ENCODE results near the gene SLC38A1.
"Not testable (repeated sequence)": the region's sequence is repeated elsewhere in the genome, so short reads cannot be mapped to it uniquely, and the experiment has no call there.

The SLC38A1 gene

DNA sequence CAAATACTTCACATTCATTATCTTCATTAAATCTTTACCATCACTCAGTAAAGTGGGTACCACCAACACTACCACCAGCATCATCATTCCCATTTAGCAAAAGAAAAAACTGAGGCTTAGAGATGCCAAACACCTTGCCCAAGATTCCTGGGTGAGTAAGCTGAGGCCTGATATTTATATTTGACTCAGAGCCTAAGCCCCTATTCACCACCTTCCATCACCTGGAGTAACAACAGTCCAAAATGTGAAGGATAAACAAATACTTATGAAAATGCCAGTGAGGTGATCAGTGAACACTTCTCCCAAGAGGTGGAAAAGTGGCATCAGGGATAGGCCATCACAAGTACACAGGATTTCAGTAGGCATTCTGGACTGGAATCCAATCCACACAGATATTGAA lies 3.7 kb downstream of the SLC38A1 start:
- DNase-seq (ENCODE audit: low read depth in 2 of 2, low spot score in 1 of 2) = no peak

DNA sequence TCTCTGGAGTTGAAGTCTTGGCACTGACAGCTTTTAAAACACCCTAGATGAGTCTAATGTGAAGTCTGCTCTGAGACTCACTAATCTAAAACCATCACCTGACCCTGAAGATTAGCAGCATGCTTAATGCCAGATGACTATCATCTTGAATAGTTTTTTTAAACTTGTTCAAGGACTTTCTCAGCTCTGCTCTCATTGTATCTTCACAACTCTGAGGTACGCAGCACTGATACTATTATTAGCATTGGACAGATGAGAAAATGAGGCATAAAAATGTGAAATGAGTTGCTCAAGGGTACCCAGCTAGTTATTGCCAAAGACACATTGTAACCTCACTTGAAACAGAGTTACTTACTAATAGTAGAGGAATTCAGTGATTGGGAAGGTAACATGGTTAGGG lies 4.8 kb downstream of the SLC38A1 start:
- no peak for DNase-seq (ENCODE audit: low read depth in 2 of 2, low spot score in 1 of 2)

DNA sequence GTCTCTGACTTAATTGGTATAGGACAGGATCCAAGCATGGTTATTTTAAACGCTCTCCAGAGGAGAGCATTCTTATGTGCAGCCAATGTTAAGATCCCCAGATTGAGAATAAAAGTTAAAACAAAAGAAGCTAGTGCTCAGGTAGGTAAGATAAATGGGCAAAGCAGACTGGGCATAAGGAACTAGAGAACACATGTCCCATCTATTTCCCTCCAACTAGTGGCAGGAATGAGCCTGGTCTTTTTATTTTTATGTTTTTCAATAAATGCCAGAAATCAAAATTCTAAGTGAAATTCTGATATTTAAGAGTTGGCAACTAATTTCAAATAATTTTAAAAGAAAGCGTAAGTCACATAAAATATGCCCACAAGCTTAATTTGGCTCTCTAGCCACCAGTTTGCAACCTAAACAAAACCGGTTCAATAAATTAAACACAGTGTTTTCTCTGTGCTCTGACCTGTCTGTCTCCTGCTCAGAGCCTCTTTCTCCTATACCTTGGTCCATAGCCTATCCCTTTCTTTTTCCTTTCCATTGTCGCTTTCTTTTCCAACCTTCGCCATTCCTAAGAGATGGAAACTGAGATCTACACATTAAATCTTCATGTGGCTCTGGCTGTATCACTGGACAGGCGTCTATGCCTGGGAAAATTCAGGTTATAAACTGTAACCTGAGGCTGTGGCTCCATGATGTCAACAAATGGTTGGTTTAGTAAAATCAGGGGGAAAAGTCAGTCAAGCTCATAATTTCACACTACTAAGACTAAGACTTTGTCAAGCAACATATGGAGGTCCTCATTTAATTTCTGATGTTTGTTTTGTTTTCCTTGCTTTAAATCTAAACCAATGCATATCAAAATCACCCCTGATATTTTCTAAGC lies 5.5 kb downstream of the SLC38A1 start:
- no peak for DNase-seq (ENCODE audit: low read depth in 2 of 2, low spot score in 1 of 2)

DNA sequence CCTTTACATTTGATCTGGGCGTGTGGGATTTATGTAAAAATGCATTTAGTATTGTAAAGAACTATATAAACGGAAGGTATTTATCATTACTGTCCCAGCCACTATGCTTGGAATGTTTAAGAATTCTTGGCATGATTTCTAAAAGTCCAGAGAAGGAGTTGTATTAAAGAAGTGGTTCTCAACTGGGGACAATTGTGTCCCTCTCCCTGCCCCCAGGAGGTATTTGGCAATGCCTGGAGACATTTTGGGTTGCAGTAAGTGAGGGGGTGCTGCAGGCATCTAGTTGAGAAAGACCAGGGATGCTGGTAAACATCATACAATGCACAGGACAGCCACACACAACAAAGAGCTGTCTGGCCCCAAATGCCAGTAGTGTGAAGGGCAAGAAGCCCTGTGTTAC lies 7.2 kb downstream of the SLC38A1 start:
- DNase-seq (ENCODE audit: low read depth in 2 of 2, low spot score in 1 of 2) = no peak

DNA sequence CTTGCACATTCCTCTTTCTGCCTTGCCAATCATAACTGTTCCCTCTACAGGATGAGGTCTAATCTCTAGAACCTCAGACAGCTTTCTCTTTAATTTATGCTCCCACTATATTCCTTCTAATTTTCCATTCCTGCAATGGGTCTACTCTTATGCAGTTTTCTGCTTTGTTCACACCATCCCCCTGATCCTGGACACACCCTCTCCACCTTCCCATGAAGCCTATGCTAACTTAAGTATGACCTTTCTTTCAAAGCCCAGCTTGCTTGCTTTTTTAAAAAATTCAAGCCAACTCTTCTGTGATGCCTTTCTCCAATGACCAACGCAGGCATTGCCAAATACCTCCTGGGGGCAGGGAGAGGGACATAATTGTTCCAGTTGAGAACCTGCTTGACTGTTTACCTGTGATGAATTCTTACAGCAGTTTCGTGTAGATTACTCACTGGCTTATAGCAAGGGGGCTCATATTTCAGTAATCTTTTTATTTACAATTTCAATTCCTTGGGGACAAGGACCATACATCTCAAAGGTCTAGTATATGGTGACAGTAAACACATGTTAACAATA lies 7.8 kb downstream of the SLC38A1 start:
- DNase-seq (ENCODE audit: low read depth in 2 of 2, low spot score in 1 of 2) = no peak

DNA sequence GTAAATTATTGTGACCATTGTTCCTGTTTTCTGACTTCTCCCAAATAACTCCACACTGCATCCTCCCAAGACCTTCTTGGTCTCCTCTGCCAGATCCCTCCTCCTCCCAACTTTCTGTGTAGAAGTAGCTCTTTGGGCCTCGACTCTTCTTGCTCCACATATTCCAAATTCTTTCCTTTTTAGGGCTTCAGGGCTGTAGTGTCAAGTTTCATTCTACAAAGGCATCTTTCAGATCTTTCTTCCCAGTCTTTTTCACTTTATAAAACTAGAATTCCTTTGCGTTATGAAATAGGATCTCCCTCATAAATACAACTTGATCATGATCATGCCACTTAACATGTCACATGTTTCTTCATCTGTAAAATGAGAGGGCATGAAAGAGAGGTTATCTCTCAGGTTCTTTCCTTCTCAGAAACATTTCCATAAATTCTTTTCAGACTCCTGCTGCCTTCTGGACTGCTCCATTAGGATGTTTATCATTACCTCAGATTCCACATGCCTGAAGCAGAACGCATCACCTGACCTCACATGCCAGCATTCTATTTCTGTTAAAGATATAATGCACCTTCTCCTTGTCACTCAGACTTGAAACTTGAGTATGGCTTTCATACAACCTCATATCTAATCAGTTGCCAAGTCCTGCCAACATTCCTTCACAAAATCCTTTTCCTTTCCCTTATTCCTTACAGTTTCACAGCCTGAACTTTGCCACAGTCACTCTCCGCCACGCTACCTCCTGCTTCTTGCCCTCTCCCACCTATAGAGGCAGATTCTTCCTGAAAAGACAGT lies 8.5 kb downstream of the SLC38A1 start:
- no peak for DNase-seq (ENCODE audit: low read depth in 2 of 2, low spot score in 1 of 2)

DNA sequence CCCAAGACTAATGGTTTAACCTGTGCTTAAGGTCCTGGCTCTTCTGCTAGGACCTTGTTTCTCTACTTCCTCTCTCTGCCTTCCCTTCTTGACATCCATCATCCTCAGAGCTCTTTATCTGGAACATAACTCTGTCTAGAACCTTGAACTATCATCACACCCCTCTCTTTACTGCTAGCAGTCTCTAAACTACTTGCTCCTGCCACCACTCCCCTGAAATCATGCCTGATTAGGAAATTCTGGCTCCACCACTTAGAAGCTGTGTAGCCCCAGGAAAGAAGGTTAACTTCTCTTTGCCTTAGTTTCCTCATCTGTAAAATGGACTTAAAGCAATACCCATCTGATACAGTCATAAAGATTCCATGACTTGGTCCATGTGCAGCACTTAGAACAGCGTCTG lies 9.1 kb downstream of the SLC38A1 start:
- DNase-seq (ENCODE audit: low read depth in 2 of 2, low spot score in 1 of 2) = no peak

DNA sequence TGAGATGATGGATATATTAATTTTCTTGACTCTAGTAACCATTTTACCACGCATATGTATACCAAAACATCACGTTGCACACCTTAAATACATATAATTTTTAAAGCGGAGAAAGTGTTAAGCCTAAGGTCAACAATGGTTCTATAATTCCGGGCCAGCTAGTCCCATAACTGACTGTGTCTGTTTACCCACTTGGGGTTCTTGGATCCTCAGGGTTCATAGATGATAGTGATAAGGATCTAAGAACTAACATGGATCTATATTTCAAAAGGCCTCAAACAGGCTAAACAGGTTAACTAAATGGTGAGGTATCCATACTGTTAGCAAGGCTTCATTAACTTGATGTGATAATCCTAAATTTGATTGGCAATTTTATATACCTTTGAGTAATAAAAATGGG lies 9.8 kb downstream of the SLC38A1 start:
- no peak for DNase-seq (ENCODE audit: low read depth in 2 of 2, low spot score in 1 of 2)

DNA sequence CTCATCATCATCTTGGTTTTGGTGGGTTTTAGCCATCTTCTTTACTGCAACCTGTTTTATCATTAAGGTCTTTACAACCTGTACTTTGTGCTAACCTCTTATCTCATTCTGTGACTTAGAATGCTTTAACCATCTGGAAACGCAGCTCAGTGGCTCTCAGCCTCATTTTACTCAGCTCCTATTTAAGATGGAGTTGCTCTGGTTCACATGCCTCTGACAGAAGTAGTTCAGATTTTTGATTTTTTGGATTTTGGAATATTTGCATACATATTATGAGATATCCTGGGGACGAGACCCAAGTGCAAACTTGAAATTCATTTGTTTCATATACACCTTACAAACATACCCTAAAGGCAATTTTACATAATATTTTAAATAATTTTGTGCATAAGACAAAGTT lies 10.7 kb downstream of the SLC38A1 start:
- no peak for DNase-seq (ENCODE audit: low read depth in 2 of 2, low spot score in 1 of 2)

DNA sequence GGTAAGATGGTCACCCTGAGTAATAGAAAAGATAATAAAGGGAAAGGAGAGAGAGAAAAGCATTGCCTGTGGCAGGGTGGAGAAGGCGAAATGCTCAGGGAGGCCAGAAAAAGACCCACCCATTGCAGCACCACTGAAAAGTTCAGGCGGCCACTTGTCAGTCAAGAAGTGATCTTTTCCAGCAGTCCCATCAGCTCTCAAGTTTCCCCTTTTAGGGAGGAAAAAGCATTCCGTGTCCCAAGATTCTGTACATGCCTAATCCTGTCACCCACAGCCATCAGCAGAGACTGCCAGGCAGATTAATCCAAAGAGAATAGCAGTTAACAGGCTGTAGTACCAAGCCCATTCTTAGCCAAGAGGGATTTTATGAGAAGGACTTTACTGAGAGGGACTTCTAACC lies 11.9 kb downstream of the SLC38A1 start:
- no peak for DNase-seq (ENCODE audit: low read depth in 2 of 2, low spot score in 1 of 2)

DNA sequence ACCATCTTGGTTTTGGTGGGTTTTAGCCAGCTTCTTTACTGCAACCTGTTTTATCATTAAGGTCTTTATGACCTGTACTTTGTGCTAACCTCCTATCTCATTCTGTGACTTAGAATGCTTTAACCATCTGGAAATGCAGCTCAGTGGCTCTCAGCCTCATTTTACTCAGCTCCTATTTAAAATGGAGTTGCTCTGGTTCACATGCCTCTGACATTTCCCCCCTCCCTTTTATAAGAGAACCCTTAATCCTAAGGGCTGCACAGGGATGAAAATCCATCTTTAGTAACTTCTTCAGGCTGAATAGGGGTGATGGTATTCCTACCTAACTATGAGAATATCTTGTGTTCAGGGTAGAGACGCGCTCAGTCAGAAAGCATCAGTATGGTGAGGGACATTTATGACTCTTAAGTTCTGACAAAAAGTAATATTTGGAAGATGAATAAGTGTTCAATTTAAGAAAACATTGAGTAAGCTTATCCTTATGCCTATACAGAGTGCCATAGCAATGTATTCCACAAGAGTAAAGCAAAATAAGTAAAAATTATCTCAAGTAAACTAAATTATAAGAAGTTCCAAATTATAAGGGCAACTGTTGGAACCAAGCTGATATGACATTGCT lies 15.2 kb downstream of the SLC38A1 start:
- DNase-seq (ENCODE audit: low read depth in 2 of 2, low spot score in 1 of 2) = no peak

DNA sequence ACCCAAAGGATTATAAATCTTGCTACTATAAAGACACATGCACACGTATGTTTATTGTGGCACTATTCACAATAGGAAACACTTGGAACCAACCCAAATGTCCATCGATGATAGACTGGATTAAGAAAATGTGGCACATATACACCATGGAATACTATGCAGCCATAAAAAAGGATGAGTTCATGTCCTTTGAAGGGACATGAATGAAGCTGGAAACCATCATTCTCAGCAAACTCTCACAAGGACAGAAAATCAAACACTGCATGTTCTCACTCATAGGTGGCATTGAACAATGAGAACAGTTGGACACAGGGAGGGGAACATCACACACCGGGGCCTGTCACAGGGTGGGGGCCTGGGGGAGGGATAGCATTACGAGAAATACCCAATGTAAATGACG lies 16.8 kb downstream of the SLC38A1 start:
- not testable (repeated sequence) for DNase-seq (ENCODE audit: low read depth in 2 of 2, low spot score in 1 of 2)

DNA sequence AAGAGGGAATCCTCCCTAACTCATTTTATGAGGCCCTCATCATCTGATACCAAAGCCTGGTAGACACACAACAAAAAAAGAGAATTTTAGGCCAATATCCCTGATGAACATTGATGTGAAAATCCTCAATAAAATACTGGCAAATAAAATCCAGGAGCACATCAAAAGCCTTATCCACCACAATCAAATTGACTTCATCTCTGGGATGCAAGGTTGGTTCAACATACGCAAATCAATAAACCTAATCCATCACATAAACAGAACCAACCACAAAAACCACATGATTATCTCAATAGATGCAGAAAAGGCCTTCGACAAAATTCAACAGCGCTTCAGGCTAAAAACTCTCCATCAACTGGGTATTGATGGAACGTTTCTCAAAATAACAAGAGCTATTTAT lies 18.9 kb downstream of the SLC38A1 start:
- DNase-seq (ENCODE audit: low read depth in 2 of 2, low spot score in 1 of 2) = not testable (repeated sequence)

DNA sequence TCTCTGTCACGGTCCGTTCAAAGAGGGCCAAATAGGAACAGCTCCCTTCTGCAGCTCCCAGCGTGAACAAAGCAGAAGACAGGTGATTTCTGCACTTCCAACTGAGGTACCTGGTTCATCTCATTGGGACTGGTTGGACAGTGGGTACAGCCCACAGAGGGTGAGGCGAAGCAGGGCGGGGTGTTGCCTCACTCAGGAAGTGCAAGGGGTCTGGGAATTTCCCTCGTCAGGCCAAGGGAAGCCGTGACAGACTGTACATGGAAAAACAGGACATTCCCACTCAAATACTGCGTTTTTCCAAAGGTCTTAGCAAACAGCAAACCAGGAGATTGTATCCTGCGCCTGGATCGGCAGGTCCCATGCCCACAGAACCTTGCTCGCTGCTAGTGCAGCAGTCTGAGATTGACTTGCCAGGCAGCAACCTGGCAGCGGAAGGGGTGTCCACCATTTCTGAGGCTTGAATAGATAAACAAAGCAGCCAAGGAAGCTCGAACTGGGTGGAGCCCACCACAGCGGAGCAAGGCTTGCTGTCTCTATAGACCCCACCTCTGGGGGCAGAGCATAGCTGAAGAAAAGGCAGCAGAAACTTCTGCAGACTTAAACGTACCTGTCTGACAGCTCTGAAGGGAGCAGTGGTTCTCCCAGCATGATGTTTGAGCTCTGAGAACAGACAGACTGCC lies 22.7 kb downstream of the SLC38A1 start:
- DNase-seq (ENCODE audit: low read depth in 2 of 2, low spot score in 1 of 2) = no peak

DNA sequence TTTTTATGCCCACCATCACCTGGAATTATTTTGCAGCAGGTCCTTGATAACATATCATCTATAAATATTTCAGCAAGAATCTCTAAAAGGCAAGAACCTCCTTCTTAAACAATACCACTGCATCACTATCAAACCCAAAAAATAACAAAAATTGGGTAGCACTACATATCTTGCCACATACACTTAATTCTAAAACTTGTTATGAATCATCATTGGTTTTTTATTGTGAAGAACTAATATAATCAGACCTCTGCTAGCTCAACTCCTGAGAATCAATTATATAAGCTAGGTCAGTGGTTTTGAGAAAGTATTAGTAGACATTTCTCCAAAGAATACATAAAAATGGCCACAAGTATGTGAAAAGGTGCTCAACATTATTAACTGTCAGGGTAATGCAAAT lies 23.8 kb downstream of the SLC38A1 start:
- no peak for DNase-seq (ENCODE audit: low read depth in 2 of 2, low spot score in 1 of 2)

DNA sequence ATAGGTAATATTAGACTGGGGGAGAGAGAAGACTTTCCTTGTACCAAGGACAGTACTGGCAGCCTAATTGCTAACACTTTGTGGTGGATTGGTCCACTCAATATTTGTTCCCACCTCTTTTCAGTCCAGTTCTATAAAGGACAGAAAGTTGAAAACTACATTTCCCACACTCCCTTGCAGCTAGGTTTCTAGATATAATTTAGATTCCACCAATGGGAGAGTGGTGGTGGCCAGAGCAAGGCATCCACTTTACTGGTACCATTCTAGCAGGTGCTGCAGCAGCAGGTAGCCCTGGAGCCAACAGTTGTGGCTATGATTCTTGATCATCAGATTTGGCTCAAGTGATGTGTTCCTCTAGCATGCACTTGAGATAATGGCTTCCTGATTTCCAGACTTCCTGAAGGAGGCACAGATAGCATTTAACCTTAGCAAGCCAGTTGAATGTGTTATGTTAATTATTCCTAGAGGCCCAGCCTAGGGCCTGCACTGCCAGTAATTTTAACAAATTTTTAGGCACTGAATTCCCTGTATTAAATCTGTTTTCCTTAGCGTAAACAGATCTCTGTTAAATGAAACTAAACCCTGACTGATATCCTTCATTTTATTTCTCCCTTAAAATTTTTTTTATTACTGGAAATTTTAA lies 24.4 kb downstream of the SLC38A1 start:
- no peak for DNase-seq (ENCODE audit: low read depth in 2 of 2, low spot score in 1 of 2)

DNA sequence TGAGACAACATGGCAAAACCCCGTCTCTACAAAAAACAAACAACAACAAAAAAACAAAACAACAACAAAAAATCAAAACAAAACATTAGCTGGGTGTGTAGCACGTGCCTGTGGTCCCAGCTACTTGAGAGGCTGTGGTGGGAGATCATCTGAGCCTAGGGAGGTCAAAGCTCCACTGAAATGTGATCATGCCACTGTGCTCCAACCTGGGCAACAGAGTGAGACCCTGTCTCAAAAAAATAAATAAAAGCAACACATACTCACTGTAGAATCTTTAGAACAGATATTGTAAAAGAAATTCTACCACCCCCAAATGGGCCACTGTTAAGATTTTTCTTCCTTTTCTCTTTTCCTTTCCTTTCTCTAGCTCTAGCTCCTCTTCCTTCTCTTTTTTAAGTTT lies 26.3 kb downstream of the SLC38A1 start:
- DNase-seq (ENCODE audit: low read depth in 2 of 2, low spot score in 1 of 2) = no peak

DNA sequence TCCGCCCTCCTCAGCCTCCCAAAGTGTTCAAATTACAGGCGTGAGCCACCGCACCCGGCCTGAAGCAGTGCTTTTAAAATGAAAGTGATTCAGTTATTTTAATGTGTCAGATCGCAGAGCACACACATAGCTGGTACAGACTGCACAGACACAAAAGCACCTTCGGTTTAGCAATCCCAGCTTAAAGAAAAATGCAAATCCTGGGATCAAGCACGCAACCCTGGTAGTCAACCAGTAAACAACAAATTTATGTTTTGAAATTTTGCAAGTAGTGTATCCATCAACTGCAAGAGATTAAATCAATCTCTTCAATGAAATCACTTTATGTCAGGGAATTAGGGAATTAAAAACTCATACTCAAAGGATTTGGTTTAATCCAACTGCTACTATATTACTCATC lies 28.4 kb downstream of the SLC38A1 start:
- DNase-seq (ENCODE audit: low read depth in 2 of 2, low spot score in 1 of 2) = no peak

DNA sequence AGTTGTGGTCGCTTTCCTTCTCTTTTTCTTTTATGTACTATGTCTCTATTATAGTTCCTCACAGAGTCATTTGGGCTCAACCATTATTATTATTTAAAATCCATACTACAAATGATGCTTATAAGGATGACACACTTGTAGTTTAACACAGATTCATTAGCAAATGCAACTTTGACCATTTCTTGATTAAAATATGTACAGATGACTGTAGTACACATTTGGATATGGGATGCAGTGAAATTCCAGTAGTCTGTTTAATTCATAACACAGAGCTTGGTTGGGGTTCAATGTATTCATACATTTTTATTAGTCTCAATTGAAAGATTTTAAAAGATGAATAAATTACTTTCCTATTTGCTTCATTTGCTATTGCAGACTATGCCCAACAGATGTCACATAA lies 30.0 kb downstream of the SLC38A1 start:
- DNase-seq (ENCODE audit: low read depth in 2 of 2, low spot score in 1 of 2) = no peak

DNA sequence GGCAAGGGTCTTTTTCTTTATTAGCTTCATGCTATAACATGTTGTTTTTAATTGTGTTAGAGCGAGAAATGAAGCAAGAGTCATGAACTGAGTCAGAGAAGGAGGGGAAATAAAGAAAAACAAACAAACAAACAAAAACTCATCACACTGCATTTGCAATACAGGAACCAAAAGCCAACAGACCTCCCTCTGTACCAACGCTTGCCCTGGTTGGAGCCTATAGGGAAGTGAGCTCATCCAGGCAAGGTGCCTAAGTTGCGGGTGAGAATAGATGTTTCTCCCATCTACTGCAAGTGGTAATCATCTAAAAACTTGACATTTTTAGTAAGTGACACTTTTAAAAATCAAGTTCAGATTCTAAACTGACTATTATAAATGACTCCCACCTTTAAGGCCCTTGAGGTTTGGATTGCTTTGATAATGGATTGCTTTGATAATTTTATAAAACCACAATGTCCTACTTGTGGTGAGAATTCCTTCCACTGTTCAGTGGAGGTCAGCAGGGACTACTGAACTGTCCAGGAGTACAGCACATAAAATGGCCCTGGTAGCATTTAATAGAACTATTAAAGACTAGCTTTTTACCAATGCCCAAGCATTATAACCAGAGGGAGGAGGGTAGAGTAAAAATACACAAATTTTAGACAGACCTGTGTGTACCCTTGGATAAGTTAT lies 31.3 kb downstream of the SLC38A1 start:
- DNase-seq (ENCODE audit: low read depth in 2 of 2, low spot score in 1 of 2) = no peak

Data from stimulated activated CD8-positive, alpha-beta memory T cell treated with anti-CD3 and anti-CD28 coated beads, Interleukin-4, amount 100 ng/mL, for 1 hour (primary cell).